Measurements from ENCODE around the gene CRYM. TPM values are rescaled to one million over a fixed set of nuclear protein-coding genes. Genes with fewer than 3 reads are reported as not detected.

CRYM gene
- total RNA-seq, 1 experiment from 2014 or later, result 12.9 TPM

DNA sequence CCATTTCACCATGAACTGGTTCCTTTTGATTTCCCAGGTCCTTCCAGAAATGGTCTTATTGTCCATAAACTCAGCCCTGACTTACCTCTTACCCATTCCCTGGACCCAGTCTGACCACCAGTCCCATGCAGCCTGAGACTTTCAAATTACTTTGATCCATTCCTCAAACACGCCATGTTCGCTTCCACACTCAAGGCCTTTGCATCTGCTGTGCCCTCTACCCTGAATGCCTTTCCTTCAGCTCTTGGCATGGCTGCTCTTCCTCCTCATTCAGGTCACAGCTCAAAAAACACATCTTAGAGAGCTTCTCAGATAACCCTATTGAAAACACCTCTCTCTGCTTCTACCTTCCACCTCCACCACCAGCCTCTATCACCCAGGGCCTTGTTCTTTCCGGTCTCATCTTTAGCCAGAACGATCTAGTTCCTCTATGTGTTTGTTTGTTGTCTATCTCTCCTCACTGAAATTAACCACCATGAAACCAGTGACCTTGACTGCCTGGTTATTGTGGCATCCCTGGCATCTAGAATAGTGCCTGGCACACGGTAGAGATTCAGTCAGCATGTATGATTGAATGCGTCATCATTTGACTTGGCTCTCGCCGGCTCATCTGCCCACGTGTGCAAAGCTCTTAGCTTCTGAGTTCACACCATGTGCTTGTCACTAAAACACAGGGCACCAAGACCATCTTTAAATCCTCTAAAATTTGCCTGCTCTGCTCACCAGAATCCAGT, 12.8 kb downstream of the CRYM start (continued):
- TF ChIP-seq CDX4 (CRISPR knock-in tag; IDR thresholded peaks at IDR 0.05; ENCODE audit: borderline replicate concordance) (no peak), FOXJ3 (CRISPR knock-in tag; IDR thresholded peaks at IDR 0.05; ENCODE audit: borderline replicate concordance) (no peak)

GRCh38 chr16:21264571-21265036, 13.5 kb downstream of the CRYM start:
- POLR2A ChIA-PET, result no interaction called here
- DNase-seq (ENCODE audit: low spot score), result no peak
- no peaks in the 10 kb centered on the region for H3K27me3 Mint-ChIP-seq (ENCODE audit: low read depth)
- H3K4me3 Mint-ChIP-seq, result no peak overlapping the region
- H3K9me3 Mint-ChIP-seq, result no peaks in the 10 kb centered on the region
- peaks cover 3% of the 10 kb centered on the region; the same call in 1 of the 2 replicates for H3K4me1 Mint-ChIP-seq
- CTCF ChIA-PET, result interaction anchor here (0.7 to 1.6 kb wide), 3 partner anchors 11 to 76 kb away, joined by 3 to 5 read pairs (median 3); no protein-coding TSS in a partner anchor
- H3K27ac Mint-ChIP-seq, result no peak overlapping the region
- ATAC-seq, result no peak
- TF ChIP-seq NFATC4 (CRISPR knock-in tag; IDR thresholded peaks at IDR 0.05) (no peak), STAT6 (CRISPR knock-in tag; conservative IDR thresholded peaks at IDR 0.05; ENCODE audit: low read depth) (no peak), ZNF219 (CRISPR knock-in tag; IDR thresholded peaks at IDR 0.05; ENCODE audit: borderline replicate concordance) (no peak), NR1H2 (CRISPR knock-in tag; IDR thresholded peaks at IDR 0.05) (no peak), TEAD1 (CRISPR knock-in tag; IDR thresholded peaks at IDR 0.05) (no peak), RORB (CRISPR knock-in tag; IDR thresholded peaks at IDR 0.05) (no peak), FOXJ3 (CRISPR knock-in tag; IDR thresholded peaks at IDR 0.05; ENCODE audit: borderline replicate concordance) (no peak), TCF7 (CRISPR knock-in tag; IDR thresholded peaks at IDR 0.05; ENCODE audit: low read depth) (no peak), ZNF671 (CRISPR knock-in tag; IDR thresholded peaks at IDR 0.05) (no peak), ZNF121 (CRISPR knock-in tag; IDR thresholded peaks at IDR 0.05) (no peak), ZNF263 (CRISPR knock-in tag; IDR thresholded peaks at IDR 0.05; ENCODE audit: low read depth) (no peak)
- TF ChIP-seq, protein P1, sequence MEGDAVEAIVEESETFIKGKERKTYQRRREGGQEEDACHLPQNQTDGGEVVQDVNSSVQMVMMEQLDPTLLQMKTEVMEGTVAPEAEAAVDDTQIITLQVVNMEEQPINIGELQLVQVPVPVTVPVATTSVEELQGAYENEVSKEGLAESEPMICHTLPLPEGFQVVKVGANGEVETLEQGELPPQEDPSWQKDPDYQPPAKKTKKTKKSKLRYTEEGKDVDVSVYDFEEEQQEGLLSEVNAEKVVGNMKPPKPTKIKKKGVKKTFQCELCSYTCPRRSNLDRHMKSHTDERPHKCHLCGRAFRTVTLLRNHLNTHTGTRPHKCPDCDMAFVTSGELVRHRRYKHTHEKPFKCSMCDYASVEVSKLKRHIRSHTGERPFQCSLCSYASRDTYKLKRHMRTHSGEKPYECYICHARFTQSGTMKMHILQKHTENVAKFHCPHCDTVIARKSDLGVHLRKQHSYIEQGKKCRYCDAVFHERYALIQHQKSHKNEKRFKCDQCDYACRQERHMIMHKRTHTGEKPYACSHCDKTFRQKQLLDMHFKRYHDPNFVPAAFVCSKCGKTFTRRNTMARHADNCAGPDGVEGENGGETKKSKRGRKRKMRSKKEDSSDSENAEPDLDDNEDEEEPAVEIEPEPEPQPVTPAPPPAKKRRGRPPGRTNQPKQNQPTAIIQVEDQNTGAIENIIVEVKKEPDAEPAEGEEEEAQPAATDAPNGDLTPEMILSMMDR (IDR thresholded peaks at IDR 0.05), result no peak
- TF ChIP-seq, protein P2, sequence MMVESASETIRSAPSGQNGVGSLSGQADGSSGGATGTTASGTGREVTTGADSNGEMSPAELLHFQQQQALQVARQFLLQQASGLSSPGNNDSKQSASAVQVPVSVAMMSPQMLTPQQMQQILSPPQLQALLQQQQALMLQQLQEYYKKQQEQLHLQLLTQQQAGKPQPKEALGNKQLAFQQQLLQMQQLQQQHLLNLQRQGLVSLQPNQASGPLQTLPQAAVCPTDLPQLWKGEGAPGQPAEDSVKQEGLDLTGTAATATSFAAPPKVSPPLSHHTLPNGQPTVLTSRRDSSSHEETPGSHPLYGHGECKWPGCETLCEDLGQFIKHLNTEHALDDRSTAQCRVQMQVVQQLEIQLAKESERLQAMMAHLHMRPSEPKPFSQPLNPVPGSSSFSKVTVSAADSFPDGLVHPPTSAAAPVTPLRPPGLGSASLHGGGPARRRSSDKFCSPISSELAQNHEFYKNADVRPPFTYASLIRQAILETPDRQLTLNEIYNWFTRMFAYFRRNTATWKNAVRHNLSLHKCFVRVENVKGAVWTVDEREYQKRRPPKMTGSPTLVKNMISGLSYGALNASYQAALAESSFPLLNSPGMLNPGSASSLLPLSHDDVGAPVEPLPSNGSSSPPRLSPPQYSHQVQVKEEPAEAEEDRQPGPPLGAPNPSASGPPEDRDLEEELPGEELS (CRISPR knock-in tag; IDR thresholded peaks at IDR 0.05), result no peak
- TF ChIP-seq, protein P3, sequence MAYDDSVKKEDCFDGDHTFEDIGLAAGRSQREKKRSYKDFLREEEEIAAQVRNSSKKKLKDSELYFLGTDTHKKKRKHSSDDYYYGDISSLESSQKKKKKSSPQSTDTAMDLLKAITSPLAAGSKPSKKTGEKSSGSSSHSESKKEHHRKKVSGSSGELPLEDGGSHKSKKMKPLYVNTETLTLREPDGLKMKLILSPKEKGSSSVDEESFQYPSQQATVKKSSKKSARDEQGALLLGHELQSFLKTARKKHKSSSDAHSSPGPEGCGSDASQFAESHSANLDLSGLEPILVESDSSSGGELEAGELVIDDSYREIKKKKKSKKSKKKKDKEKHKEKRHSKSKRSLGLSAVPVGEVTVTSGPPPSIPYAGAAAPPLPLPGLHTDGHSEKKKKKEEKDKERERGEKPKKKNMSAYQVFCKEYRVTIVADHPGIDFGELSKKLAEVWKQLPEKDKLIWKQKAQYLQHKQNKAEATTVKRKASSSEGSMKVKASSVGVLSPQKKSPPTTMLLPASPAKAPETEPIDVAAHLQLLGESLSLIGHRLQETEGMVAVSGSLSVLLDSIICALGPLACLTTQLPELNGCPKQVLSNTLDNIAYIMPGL (CRISPR knock-in tag; IDR thresholded peaks at IDR 0.05), result no peak
- TF ChIP-seq, protein P4, sequence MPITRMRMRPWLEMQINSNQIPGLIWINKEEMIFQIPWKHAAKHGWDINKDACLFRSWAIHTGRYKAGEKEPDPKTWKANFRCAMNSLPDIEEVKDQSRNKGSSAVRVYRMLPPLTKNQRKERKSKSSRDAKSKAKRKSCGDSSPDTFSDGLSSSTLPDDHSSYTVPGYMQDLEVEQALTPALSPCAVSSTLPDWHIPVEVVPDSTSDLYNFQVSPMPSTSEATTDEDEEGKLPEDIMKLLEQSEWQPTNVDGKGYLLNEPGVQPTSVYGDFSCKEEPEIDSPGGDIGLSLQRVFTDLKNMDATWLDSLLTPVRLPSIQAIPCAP (CRISPR knock-in tag; IDR thresholded peaks at IDR 0.05), result no peak
- TF ChIP-seq, protein P5, sequence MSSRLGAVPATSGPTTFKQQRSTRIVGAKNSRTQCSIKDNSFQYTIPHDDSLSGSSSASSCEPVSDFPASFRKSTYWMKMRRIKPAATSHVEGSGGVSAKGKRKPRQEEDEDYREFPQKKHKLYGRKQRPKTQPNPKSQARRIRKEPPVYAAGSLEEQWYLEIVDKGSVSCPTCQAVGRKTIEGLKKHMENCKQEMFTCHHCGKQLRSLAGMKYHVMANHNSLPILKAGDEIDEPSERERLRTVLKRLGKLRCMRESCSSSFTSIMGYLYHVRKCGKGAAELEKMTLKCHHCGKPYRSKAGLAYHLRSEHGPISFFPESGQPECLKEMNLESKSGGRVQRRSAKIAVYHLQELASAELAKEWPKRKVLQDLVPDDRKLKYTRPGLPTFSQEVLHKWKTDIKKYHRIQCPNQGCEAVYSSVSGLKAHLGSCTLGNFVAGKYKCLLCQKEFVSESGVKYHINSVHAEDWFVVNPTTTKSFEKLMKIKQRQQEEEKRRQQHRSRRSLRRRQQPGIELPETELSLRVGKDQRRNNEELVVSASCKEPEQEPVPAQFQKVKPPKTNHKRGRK (CRISPR knock-in tag; IDR thresholded peaks at IDR 0.05; ENCODE audit: borderline replicate concordance), result no peak
- no peaks in the 10 kb centered on the region; the same call in 1 of the 2 replicates for H3K36me3 Mint-ChIP-seq

Measured in WTC11 (cell line).